Upper lobe of right lung (tissue), 1 donor: ENCODE data around the gene ARID3A. TPM values are rescaled to one million over a fixed set of nuclear protein-coding genes. Genes with fewer than 3 reads are reported as not detected.

Experiments
- ATAC-seq: fragments of 200-7000 bp; cut with Tn5 transposase; one replicate; pipeline ENCODE4 v1.9.1; 2020; ENCODE audit warnings: mild to moderate bottlenecking, moderate library complexity
- DNase-seq: peaks from one replicate; pipeline ENCODE4 v3.0.0-alpha.2; 2020
- H3K27ac ChIP-seq: fragments of 200-600 bp; one replicate; pipeline ENCODE4 v1.8.0; 2022
- H3K27me3 ChIP-seq: fragments of 200-600 bp; one replicate; pipeline ENCODE4 v1.8.0; 2022; ENCODE audit warnings: mild to moderate bottlenecking
- H3K36me3 ChIP-seq: fragments of 200-600 bp; one replicate; pipeline ENCODE4 v1.8.0; 2022
- H3K4me1 ChIP-seq: fragments of 200-600 bp; one replicate; pipeline ENCODE4 v1.8.0; 2022
- H3K4me3 ChIP-seq: fragments of 200-600 bp; one replicate; pipeline ENCODE4 v1.8.0; 2022; ENCODE audit warnings: mild to moderate bottlenecking
- H3K9me3 ChIP-seq: fragments of 200-600 bp; one replicate; pipeline ENCODE4 v1.8.0; 2022
- CTCF ChIP-seq: fragments of 200-600 bp; IDR thresholded peaks from one replicate; pipeline ENCODE4 v1.8.0; 2022; ENCODE audit warnings: antibody characterized with exemption
- intact Hi-C: fragments of 100-400 bp; cut with DNase I; formaldehyde crosslinking; loops from one replicate; pipeline ENCODE4 v1.11.0; 2022
- total RNA-seq: library from RNA; stranded (reverse); fragmentation: NEBNext Ultra II Directional; extraction: Animal tissue kit (Norgen Biotek cat#: 25700); gene quantifications from one replicate; pipeline ENCODE4 v1.2.1, GENCODE V29; 2021
- donor health status: DM: no; HTN: yes; CAD: no; lungs with severe emphysema.

ARID3A gene
- total RNA-seq, 1 donor from 2014 or later = 16.1 TPM

- TF ChIP-seq CTCF = no peak
- Histone ChIP-seq H3K9me3 (peaks cover 6% of the 10 kb centered on the region), H3K4me1 (no peaks in the 10 kb centered on the region), H3K36me3 (peaks cover 48% of the 10 kb centered on the region), H3K27ac (no peak overlapping the region), H3K27me3 (no peaks in the 10 kb centered on the region), H3K4me3 (no peak overlapping the region)
- no peak for DNase-seq
- intact Hi-C loops = no loop called here
- ATAC-seq = no peak
These were observed 46.0 kb downstream of the ARID3A start for GRCh38 chr19:971795-972194.

- intact Hi-C loops = no loop called here
- no peak for TF ChIP-seq CTCF
These were observed 46.4 kb downstream of the ARID3A start for GRCh38 chr19:972281-972680.

GRCh38 chr19:973726-974563, 48.1 kb downstream of the ARID3A start:
- DNase-seq (no peak), ATAC-seq (no peak)
- no peak overlapping the region for H3K27ac ChIP-seq
- no peak for TF ChIP-seq CTCF
- H3K4me1 ChIP-seq = no peaks in the 10 kb centered on the region
- intact Hi-C loops = no loop called here
- peaks cover 31% of the 10 kb centered on the region for H3K36me3 ChIP-seq
- peaks cover 6% of the 10 kb centered on the region for H3K9me3 ChIP-seq
- no peak overlapping the region for H3K4me3 ChIP-seq
- no peaks in the 10 kb centered on the region for H3K27me3 ChIP-seq

More at GRCh38 chr19:972281-972680, 46.4 kb downstream of the ARID3A start:
- Histone ChIP-seq H3K4me3 (no peak overlapping the region), H3K36me3 (peaks cover 43% of the 10 kb centered on the region), H3K27ac (no peak overlapping the region), H3K27me3 (no peaks in the 10 kb centered on the region), H3K4me1 (no peaks in the 10 kb centered on the region), H3K9me3 (peaks cover 6% of the 10 kb centered on the region)
- DNase-seq = no peak
- no peak for ATAC-seq

GRCh38 chr19:974564-975257, 48.9 kb downstream of the ARID3A start:
- no peaks in the 10 kb centered on the region for H3K27me3 ChIP-seq
- peak; percentile 6 for ATAC-seq

GRCh38 chr19:976476-976875, 50.6 kb downstream of the ARID3A start:
- DNase-seq = no peak
- no peak for ATAC-seq

More at GRCh38 chr19:974564-975257, 48.9 kb downstream of the ARID3A start:
- Histone ChIP-seq H3K4me3 (no peak overlapping the region), H3K9me3 (peaks cover 6% of the 10 kb centered on the region), H3K4me1 (no peaks in the 10 kb centered on the region), H3K36me3 (peaks cover 23% of the 10 kb centered on the region), H3K27ac (no peak overlapping the region)
- DNase-seq = no peak
- intact Hi-C loops = no loop called here
- no peak for TF ChIP-seq CTCF

More at GRCh38 chr19:976476-976875, 50.6 kb downstream of the ARID3A start:
- no peak overlapping the region for H3K27ac ChIP-seq
- TF ChIP-seq CTCF = no peak
- H3K27me3 ChIP-seq = no peaks in the 10 kb centered on the region
- H3K36me3 ChIP-seq = peaks cover 9% of the 10 kb centered on the region
- no peak overlapping the region for H3K4me3 ChIP-seq
- H3K9me3 ChIP-seq = no peaks in the 10 kb centered on the region
- no peaks in the 10 kb centered on the region for H3K4me1 ChIP-seq
- intact Hi-C loops = no loop called here
